Hepatocyte (in vitro differentiated cells): ENCODE measurements around the gene KCNN1. TPM values are rescaled to one million over a fixed set of nuclear protein-coding genes. Genes with fewer than 3 reads are reported as not detected.
A peak's percentile ranks its signal among the peaks of the same experiment; 100 is the strongest.

ENCODE experiments used
- DNase-seq: peaks from one replicate; pipeline ENCODE4 v3.0.0-alpha.2; 2016; ENCODE audit warnings: low spot score
- H2AFZ ChIP-seq: fragments of 200-600 bp; sonication (generic); 2 replicates; pipeline ENCODE4 v1.6.0; 2016; ENCODE audit warnings: antibody characterized with exemption, mild to moderate bottlenecking
- H3K27ac ChIP-seq: fragments of 200-600 bp; sonication (generic); 2 replicates; pipeline ENCODE4 v1.5.1; 2016; ENCODE audit warnings: mild to moderate bottlenecking
- H3K27me3 ChIP-seq: fragments of 200-600 bp; sonication (generic); 2 replicates; pipeline ENCODE4 v1.6.1; 2016
- H3K36me3 ChIP-seq: fragments of 200-600 bp; sonication (generic); replicated peaks from 2 replicates; pipeline ENCODE4 v1.5.1; 2016; ENCODE audit warnings: low read depth; ENCODE audit not compliant: insufficient read depth
- H3K4me1 ChIP-seq: fragments of 200-600 bp; sonication (generic); 2 replicates; pipeline ENCODE4 v1.5.1; 2016; ENCODE audit warnings: mild to moderate bottlenecking, moderate library complexity; ENCODE audit not compliant: insufficient read depth
- H3K4me2 ChIP-seq: fragments of 200-600 bp; sonication (generic); 2 replicates; pipeline ENCODE4 v1.6.0; 2016
- H3K4me3 ChIP-seq: fragments of 200-600 bp; sonication (generic); 2 replicates; pipeline ENCODE4 v1.5.1; 2016; ENCODE audit warnings: mild to moderate bottlenecking
- H3K79me2 ChIP-seq: fragments of 200-600 bp; sonication (generic); 2 replicates; pipeline ENCODE4 v1.6.0; 2017; ENCODE audit warnings: mild to moderate bottlenecking
- H3K9me2 ChIP-seq: fragments of 200-600 bp; sonication (generic); replicated peaks from 2 replicates; pipeline ENCODE4 v1.6.0; 2017; ENCODE audit warnings: mild to moderate bottlenecking; ENCODE audit not compliant: insufficient read depth
- H3K9me3 ChIP-seq: fragments of 200-600 bp; sonication (generic); 2 replicates; pipeline ENCODE4 v1.5.1; 2016; ENCODE audit warnings: low read depth, mild to moderate bottlenecking
- H4K20me1 ChIP-seq: fragments of 200-600 bp; sonication (generic); 2 replicates; pipeline ENCODE4 v1.6.0; 2016; ENCODE audit warnings: mild to moderate bottlenecking; ENCODE audit not compliant: insufficient read depth, poor library complexity, severe bottlenecking
- EZH2 ChIP-seq: fragments of 200-600 bp; sonication (generic); IDR thresholded peaks from 2 replicates; pipeline ENCODE4 v1.6.1; 2016; ENCODE audit warnings: antibody characterized with exemption, mild to moderate bottlenecking, borderline replicate concordance
- EZH2phosphoT487 ChIP-seq: fragments of 200-600 bp; sonication (generic); IDR thresholded peaks from one replicate; pipeline ENCODE4 v1.6.1; 2018; ENCODE audit warnings: antibody characterized with exemption, mild to moderate bottlenecking, low read depth, moderate library complexity; ENCODE audit not compliant: unreplicated experiment, severe bottlenecking
- WGBS: methylation state at CpG from one replicate; pipeline ENCODE4 v1.1.6; 2016; ENCODE audit warnings: low lambda C conversion rate; ENCODE audit errors: missing lambda C conversion rate; 5-methylcytosine and 5-hydroxymethylcytosine counted together
- polyA plus RNA-seq: library from polyadenylated mRNA; unstranded; fragments of >200 nt; fragmentation: Nextera tagmentation; extraction: Ambion mirVana; gene quantifications from 2 replicates; pipeline ENCODE4 v1.2.1, GENCODE V29; 2016
- total RNA-seq: library from RNA; depleted of rRNA; stranded (reverse); fragments of >200 nt; gene quantifications from 2 replicates; pipeline ENCODE4 v1.2.3, GENCODE V29; 2014
- TF ChIP-seq, protein P1 (sequence below): fragments of 200-600 bp; sonication (generic); IDR thresholded peaks from 2 replicates; pipeline ENCODE4 v1.5.1; 2016; ENCODE audit warnings: antibody characterized with exemption, mild to moderate bottlenecking; ENCODE audit not compliant: poor library complexity

The KCNN1 gene
- total and polyA plus RNA-seq, 2 experiments from 2014 or later = 2.4 to 3.2 TPM

DNA sequence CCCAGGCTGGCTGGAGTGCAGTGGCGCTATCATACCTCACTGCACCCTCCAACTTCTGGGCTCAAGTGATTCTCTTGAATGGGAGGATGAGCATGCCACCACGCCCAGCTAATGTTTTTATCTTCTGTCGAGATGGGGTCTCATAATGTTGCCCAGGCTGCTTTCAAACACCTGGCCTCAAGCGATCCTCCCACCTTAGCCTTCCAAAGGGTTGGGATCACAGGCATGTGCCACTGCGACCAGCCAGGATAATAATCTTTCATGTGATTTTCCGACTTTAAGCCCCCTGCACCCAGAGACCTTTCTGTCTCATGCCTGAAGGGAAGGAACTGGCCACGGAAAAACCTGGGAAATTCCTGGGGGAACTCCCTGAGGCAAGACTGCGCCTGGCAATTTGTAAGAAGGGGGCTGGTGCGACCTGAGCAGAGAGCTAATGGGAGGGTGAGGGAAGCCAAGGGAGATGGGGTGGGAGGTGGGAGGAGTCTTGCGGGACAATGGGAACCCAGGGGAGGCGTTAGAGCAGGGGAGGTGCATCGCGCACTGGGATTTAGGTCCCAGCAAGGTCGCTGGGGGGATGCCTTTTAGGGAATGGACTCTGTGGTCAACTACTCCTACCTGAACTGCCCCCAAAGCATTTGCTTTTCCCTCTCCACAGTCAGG lies 35.2 kb upstream of the KCNN1 start:
- peak overlapping the region; percentile 79 for H3K4me2 ChIP-seq
- H3K79me2 ChIP-seq = peaks cover 13% of the 10 kb centered on the region
- peak overlapping the region; percentile 78 for H2AFZ ChIP-seq
- H3K27ac ChIP-seq = no peak overlapping the region
- no peak for TF ChIP-seq EZH2
- no peak for TF ChIP-seq EZH2phosphoT487
- TF ChIP-seq, protein P1, sequence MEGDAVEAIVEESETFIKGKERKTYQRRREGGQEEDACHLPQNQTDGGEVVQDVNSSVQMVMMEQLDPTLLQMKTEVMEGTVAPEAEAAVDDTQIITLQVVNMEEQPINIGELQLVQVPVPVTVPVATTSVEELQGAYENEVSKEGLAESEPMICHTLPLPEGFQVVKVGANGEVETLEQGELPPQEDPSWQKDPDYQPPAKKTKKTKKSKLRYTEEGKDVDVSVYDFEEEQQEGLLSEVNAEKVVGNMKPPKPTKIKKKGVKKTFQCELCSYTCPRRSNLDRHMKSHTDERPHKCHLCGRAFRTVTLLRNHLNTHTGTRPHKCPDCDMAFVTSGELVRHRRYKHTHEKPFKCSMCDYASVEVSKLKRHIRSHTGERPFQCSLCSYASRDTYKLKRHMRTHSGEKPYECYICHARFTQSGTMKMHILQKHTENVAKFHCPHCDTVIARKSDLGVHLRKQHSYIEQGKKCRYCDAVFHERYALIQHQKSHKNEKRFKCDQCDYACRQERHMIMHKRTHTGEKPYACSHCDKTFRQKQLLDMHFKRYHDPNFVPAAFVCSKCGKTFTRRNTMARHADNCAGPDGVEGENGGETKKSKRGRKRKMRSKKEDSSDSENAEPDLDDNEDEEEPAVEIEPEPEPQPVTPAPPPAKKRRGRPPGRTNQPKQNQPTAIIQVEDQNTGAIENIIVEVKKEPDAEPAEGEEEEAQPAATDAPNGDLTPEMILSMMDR = no peak
- peak overlapping the region; percentile 53 for H3K4me3 ChIP-seq
- DNase-seq = peak; percentile 53
- H3K9me2 ChIP-seq = no peaks in the 10 kb centered on the region
- 36% methylated on average over 10 of the region's 14 CpGs for WGBS
- H3K9me3 ChIP-seq = no peaks in the 10 kb centered on the region
- no peaks in the 10 kb centered on the region for H3K36me3 ChIP-seq
- H3K4me1 ChIP-seq = peaks cover 7% of the 10 kb centered on the region
- no peaks in the 10 kb centered on the region for H4K20me1 ChIP-seq
- no peaks in the 10 kb centered on the region for H3K27me3 ChIP-seq

DNA sequence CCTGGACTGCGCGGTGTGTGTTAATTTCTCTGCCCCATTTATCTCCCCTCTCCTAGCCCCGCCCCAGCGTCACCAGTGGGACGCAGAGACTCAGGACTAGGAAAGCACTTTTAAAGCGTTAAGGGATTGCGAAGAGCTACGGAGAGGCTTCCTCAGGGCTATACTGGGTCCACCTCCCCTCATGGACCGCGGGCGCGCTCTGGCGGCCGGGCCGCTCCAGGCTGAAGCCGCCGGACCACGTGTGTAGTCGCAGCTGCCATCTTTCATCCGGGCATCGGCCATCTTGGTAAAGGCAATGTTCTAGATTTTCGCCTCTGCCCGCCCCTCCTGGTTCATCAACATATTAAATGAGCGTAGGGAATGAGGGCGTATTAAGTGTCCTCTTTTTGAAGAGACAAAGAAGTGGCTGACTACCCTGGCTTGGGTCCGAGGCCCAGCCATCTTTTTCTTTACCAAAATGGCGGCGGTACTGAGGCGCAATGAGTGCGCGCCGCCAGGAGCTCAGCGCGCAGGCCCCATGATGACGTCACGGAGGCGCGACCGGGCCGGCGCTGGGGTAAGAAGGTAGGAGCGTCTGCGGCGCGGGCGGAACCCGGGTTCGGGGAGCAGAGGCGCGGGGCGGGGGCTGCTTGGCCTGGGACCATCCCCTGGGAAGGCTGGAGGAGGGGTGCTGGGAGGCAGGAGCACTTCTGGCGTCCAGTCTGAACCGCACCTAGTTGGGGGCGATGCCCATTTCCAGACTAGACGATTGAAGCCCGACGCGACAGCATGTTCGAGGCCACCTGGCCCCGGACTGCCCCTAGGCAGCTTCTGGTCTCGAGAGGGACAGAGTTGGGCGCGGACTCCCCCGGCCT lies 34.2 kb upstream of the KCNN1 start, which contains the start of gene CCDC124:
Gene CCDC124, plus strand, starts transcription at position 531 of the 854 bp plus-strand sequence. CDS start 3,406 bp downstream, outside the sequence.
- peak within 1 kb of the TSS; percentile 53 for H3K4me3 ChIP-seq
- under 1% methylated on average over 57 of the region's 64 CpGs for WGBS
- TF ChIP-seq, protein P1 = peak; percentile 96
- TF ChIP-seq EZH2 (no peak), EZH2phosphoT487 (no peak)

DNA sequence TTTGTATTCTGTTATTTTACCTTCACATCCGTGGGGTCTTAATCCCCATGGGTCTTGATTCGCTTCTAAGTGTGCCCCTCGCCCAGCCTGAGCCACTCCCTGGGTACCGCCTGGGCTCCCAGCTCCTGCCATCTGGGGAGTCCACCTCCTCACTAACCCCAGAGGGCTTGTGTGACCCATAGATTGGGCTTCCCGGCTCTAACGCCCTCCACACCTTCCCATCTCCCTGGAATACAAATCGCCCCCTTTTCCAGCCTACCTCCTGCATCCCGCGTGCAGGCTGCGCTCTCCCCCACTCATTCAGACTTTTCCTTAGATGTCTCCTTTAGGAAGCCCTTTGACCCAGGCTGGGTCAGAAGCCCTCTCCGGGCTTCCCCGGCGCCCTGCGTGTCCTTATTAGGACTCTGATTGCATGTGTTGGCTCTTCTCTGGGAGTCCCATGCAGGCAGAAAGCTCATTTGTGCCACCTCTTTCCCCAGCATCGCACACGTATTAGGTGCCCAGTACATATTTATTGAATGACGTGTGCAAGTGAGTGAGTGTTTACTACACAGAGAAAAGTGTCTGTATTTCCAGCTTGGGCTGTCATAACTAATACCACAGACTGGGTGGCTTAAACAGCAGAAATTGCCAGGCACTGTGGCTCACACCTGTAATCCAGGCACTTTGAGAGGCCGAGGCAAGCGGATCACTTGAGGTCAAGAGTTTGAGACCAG lies 33.3 kb upstream of the KCNN1 start:
- no peak overlapping the region for H3K27ac ChIP-seq
- no peaks in the 10 kb centered on the region for H3K9me3 ChIP-seq
- 28% methylated on average over 19 of the region's 19 CpGs for WGBS
- no peaks in the 10 kb centered on the region for H4K20me1 ChIP-seq
- peak overlapping the region; percentile 79 for H3K4me2 ChIP-seq
- no peak for TF ChIP-seq EZH2
- TF ChIP-seq, protein P1 = no peak
- no peak for TF ChIP-seq EZH2phosphoT487
- peak overlapping the region; percentile 67 for H2AFZ ChIP-seq
- H3K27me3 ChIP-seq = no peaks in the 10 kb centered on the region
- DNase-seq = peak; percentile 23
- H3K4me1 ChIP-seq = peaks cover 7% of the 10 kb centered on the region
- no peaks in the 10 kb centered on the region for H3K9me2 ChIP-seq
- H3K79me2 ChIP-seq = peaks cover 13% of the 10 kb centered on the region
- no peaks in the 10 kb centered on the region for H3K36me3 ChIP-seq
- peak overlapping the region; percentile 53 for H3K4me3 ChIP-seq

More for the DNA sequence above, 34.2 kb upstream of the KCNN1 start, which contains the start of gene CCDC124:
- Histone ChIP-seq H2AFZ (peak within 1 kb of the TSS; percentile 78), H4K20me1 (no peaks in the 10 kb centered on the region), H3K27ac (peak within 1 kb of the TSS; percentile 86), H3K4me2 (peak within 1 kb of the TSS; percentile 79), H3K36me3 (no peaks in the 10 kb centered on the region), H3K79me2 (peaks cover 13% of the 10 kb centered on the region), H3K9me2 (no peaks in the 10 kb centered on the region), H3K27me3 (no peaks in the 10 kb centered on the region), H3K4me1 (peaks cover 7% of the 10 kb centered on the region), H3K9me3 (no peaks in the 10 kb centered on the region)
- DNase-seq = peak; percentile 96
